ENCODE measurements around the gene TMEM258.

The TMEM258 gene

DNA sequence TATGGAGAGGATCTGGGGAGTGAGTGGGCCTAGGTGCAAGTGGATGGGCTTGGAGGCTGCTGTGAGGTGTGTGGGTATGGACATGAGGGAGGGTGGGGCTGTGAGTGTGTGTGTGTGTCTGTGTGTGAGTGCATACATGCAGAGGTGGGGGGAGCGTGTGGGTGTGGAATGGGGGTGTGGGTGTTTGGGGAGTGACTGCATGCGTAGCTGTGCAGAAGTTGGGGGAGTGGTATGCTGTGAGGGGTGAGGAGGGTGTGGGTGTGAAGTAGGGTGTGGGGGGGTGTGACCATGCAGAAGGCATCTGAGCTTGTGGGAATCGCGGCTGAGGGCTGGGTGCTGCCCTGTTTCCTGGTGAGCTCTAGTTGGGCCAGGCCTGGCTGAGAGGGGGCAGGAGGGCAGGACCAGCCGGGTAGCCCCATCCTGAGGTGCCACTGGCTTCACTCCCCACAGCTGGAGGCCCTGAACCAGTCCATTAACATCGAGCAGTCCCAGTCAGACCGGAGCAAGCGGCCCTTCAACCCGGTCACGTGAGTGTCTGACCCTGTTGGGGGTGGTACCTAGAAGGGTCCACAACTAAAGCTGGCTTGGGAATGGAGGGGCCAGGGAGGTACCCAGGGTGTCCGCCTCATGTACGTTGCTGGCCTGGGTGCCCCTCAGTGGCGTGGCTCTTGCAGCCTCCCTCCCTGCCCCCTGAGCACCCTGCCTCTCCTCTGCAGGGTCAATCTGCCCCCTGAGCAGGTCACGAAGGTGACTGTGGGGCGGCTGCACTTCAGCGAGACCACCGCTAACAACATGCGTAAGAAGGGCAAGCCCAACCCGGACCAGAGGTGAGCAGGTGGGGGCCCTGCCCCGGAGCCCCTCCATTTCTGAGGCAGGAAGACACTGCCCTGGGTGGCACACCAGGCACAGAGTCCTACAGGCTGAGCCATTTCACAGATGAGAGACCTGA lies 16.5 kb downstream of the TMEM258 start:
- no peak for DNase-seq (ENCODE audit: low spot score)

DNA sequence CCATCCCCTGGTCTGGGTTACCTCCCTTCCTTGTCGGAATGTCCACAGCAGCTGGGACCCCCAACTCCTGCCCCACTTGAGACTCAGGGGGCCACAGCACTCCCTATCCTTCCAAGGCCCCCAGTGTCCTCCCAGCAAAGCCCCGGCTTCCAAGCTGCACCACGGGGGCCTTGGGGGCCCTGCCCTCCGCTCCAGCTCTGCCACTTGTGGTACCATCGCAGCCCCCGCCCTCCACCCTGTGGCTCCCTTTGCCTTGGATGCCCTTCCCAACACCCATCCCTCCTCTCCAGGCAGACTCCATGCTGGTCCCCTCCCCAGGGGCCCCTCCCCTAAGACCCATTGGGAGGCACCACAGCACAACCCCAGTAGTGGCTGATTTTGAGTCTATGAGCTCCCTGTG lies 17.3 kb downstream of the TMEM258 start:
- no peak for DNase-seq (ENCODE audit: low spot score)

DNA sequence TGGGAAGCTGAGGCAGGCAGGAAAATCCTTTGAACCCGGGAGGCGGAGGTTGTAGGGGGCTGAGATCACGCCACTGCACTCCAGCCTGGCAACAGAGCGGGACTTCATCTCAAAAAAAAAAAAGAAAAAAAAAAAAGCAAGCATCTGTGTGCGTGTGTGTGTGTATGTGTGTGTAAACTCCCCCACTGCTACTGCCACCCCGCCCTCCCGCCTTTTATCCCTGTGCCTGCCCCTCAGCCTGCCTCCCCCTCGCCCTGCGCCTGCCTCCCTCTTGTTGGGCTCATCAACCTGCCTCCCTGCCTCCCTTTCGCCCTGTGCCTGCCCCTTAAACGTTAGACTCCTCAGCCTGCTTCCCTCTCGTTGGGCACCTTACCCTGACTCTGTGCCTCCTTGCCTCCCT lies 18.0 kb downstream of the TMEM258 start:
- no peak for DNase-seq (ENCODE audit: low spot score)

DNA sequence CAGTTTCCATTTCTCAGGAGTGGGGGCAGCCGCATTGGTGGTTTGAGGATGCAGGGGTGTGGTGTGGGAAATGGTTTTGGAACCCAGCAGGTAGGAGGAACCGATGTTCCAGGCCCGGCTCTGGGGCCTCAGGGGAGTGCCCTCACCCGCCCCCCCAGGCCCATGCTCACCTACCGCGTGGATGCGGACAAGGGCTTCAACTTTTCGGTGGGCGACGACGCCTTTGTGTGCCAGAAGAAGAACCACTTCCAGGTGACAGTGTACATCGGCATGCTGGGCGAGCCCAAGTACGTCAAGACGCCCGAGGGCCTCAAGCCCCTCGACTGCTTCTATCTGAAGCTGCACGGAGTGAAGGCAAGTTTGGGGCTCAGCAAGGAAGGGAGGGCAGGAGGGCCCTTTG lies 18.6 kb downstream of the TMEM258 start:
- DNase-seq (ENCODE audit: low spot score) = no peak

DNA sequence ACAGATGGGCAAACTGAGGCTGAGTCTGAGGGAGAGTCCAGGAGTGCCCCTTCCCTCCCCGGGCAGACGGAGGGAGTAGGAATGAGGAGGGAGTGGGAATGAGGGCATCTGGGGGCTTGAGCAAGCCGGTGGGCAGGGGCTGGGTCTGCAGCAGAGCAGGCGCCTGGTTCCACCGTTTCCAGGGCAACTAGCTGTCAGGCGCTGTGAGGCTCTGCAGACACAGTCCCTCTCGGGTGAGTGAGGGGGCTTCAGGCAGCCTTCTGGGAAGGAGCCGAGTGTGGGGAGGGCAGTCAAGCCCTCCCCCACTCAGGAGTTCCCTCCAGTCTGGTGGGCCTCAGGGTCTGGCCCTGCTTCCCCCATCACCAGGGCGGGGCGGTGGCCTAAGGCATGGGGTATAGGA lies 19.0 kb downstream of the TMEM258 start:
- no peak for DNase-seq (ENCODE audit: low spot score)

DNA sequence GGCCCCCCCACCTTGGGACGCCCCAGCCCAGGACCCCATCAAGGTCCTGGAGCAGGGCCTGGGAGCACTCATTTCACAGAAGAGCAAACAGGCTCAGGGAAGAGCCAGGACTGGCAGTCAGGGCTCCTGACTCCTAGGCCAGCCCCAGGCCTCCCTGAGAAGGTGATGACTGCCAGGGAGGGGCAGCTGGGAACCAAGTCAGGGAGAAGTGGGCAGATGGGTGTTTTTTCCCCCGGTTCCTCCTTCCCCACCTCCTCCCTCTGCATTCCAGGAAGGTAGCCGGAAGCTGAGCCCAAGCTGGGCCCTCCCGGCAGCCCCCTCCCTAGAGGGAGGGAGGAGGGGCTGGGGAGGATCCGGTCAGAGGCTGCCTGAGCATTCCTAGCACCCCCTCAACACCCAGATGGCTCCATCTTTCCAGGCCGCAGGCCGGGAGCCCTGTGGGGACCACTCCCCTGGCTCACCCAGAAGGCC lies 20.4 kb downstream of the TMEM258 start:
- no peak for DNase-seq (ENCODE audit: low spot score)

DNA sequence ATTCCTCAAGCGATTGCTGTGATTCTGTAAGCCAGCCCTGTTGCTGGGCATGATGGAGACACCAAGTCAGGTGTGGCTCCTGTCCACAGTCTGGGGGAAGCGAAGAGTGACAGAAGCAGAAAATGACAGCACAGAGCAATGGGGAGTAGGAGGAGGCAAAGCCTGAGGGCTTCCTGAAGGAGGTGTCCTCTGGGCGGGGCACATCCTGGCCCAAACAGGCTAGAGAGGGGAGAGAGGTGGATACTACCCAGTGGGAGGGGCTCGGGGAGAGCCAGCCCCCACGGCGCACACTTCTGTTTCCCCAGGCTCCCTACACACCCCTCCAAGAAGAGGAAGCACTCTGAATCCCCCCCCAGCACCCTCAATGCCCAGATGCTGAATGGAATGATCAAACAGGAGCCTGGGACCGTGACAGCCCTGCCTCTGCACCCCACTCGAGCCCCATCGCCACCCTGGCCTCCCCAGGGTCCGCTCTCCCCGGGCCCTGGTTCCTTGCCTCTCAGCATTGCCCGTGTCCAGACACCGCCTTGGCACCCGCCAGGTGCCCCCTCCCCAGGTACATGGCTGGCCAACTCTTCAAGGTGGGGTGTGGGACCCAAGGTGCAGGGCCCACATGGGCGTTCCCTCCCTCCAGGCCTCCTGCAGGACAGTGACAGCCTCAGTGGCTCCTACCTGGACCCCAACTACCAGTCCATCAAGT lies 21.1 kb downstream of the TMEM258 start:
- DNase-seq (ENCODE audit: low spot score) = no peak

DNA sequence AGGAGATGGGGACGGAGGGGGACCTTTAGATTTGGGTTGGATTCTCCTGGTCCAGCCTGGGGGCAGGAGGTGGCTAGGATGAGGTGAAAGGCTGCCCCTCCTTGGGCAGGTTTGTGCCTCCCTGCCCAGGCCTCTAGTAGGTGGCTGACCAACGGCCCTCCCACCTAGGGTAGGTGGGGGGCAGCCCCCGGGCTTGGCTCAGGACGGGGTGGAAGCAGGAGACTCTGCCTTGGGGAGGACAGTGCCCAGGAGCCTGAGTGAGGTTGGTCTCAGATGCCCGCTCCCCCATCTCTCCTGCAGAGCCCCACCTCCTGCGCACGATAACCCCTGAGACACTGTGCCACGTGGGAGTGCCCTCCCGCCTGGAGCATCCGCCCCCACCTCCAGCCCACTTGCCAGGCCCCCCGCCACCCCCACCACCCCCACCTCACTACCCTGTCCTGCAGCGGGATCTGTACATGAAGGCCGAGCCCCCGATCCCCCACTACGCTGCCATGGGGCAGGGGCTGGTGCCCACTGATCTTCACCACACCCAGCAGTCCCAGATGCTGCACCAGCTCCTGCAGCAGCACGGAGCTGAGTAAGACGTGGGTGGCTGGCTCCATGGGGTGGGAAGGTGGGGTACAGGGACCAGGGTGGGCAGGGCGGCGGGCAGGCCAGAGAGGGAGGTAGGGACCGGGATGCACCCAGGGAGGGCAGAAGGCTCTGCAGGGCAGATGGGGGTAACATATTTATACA lies 22.3 kb downstream of the TMEM258 start:
- DNase-seq (ENCODE audit: low spot score) = no peak

DNA sequence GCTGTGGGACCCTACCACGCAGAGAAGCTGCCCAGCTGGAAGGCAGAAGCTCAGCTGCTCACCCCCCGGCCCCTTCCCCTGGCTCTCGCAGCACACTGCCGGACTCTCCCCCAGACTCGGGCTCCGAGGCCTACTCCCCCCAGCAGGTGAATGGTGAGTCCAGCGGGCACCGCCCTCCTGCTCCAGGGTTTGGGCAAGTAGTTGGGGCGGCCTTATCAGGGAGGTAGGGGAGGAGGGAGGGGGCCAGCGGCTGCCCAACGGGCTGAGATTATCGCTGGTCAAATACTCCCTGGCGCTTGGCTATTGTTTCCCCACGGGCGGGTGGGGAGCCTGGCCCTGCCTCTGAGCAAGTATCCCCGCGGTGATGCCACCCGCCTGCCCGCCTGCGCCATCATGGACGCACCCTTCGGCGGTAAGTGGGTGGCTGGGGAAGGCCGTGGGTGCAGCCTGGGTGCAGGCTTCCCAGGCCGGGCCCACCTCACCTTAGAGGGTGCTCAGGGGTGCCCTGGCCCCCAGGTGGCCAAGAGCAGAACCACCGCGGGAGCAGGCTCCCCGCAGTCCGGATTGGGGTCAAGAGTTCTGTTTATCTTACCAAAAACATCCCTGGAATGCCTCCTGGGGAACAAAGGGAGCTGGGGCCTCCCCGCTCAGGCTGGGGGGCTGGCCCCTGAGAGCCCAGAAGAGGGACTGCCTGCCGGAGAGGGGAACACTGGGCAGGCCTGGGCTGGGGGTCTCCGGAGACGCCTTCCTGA lies 23.1 kb downstream of the TMEM258 start:
- no peak for DNase-seq (ENCODE audit: low spot score)

DNA sequence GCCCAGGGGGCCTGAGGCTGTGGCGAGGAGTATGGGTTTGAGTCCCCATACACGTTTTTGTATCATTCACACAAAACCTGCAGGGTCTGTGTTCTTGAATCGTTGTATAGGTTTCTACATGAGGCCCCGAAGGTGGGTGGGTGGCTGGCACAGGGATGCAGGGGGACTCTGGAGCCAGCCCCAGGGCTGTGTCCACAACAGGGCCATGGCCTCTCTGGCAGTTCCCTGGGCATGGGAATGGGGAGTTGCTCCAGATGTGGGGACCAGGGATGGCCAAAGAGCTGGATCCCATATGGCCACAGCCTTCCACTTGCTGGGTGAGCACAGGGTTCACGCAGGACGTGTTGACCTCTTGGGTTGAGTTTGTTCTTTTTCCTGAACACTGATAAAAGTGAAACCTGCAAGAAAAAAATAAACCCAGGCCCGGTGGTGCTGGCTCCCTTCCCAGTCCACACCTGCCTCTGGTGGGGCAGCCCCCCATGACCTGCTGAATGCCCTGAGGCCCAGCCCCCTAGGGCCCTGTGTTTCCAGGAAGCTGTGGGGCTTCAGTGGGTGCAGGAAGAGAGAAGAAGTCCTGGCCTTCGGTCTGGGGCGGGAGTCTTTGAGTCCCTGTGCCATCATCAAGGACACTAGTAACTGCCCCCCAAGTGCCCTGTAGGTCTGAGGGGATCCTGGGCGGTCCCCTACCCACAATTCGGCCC lies 23.9 kb downstream of the TMEM258 start:
- no peak for DNase-seq (ENCODE audit: low spot score)

DNA sequence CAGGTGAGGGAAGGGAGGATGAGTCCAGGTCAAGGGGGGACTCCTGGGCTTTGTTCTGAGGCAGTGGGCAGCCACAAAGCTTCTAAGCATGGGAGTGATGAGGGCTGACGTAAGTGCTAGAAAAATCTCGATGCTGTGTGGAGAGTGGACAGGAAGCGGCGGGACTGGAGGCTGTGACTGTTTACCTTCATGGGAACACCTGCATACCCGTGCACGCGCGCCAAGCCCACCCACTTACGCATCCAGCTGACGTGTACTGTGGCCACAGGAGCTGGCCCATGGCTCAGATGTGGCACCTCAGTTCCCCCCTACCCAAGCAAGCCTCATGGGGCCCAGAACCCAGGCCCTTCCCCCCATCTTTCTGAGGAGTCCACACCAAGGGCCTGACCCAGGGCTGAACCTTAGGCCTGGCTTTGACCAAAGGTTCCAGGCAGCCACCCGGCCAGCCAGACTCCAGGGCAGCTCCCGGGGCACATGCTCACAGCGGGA lies 26.0 kb downstream of the TMEM258 start:
- DNase-seq (ENCODE audit: low spot score) = no peak

DNA sequence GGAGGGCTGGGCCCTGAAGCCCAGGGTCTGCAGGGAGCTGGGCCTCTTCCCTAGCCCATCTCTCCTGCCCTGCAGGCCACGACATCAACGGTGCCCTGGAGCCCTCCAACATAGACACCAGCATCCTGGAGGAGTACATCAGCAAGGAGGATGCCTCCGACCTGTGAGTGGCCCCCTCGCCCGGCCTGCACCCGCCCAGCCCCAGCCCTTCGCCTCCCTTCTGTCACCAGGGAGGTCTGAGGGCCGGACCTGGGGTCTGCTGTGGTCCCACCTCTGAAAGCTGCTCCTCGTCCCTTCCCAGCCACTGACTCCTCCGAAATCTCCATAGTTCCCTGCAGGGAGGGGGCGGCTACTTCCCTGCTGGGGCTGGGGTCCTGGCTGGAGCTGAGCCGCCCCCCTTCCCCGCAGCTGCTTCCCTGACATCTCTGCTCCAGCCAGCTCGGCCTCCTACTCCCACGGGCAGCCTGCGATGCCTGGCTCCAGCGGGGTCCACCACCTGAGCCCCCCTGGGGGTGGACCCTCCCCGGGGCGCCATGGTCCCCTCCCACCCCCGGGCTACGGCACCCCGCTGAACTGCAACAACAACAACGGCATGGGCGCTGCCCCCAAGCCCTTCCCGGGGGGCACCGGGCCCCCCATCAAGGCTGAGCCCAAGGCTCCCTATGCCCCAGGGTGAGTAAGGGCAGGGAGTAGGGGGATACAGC lies 26.7 kb downstream of the TMEM258 start:
- DNase-seq (ENCODE audit: low spot score) = no peak

DNA sequence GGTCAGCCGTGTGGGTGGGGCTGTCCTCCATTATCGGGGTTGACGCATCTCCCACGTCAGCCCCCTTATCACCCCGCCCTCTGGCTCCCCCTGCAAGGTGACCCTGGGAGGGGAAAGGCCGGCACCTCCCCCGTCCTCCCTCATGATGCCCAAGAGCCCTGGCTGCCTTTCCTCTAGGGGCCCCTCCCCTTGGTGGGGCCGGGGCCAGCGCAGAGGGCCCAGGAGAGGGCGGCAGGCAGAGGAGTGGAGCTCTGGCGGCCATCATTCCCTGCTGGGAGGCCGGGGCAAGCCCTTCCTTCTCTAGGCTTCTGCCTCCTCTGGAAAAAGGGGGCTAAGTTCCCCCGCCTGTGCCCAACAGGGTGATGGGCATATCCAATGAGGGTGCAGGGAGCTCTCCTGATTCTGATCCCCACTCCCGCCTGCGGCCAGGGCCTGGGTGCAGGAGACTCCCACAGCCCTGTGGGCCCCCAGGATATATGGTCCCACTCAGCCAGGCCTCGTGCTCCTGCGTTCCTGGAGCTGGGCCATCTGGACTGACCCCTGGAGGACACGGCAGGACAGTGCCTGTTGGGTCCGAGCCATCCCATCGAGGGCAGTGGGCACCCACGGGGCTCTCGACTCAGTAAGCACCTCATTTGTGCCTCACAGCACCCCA lies 27.7 kb downstream of the TMEM258 start:
- no peak for DNase-seq (ENCODE audit: low spot score)

DNA sequence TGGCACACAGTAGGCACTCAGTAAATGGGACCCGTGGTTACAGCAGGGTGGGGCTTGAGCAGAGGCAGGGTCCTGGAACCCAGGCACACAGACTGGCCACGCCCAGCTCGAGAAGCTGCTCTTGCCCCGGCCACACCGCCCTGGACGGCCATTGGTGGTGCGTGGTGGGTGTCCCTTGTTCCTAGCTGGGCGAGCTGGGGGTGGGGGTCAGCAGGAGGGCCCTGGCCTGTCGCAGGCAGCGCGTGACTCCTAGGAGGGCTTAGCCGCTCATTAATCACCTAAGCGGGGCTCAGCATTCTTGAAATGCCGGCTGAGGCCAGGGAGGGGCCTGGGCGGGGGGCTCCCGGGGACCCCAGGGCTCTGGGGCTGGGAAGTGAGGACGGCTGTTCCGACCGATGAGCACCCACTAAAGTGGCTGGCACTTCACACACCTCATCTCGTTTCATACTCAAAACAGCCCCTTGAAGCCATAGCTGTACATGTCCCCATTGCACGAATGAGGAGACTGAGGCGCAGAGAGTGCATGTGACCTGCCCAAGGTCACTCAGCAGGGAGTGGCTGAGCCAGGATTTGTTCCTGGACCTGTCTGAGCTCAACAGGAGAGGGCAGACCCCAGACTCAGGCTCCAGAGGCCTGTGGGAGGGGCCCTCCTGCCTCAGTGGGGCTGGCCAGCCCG lies 28.3 kb downstream of the TMEM258 start:
- no peak for DNase-seq (ENCODE audit: low spot score)

DNA sequence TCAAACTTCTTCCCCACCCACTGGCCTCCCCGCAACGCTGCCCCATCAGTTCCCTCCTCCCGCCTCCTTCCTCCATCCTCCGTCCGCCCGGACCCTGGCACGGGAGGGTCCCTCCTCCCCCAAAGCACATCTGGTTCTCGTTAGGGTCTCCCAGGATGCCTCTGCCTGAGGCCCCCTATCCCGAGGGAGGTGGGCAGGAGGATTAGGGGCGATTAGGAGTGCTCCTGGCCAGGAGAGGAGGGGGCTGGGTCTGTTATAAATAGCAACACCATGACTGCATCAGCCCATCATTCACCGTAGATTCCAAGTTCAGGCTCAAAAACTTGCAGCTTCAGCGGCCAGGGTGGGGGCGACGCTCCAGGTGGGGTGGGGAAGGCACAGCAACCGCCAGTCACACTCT lies 29.6 kb downstream of the TMEM258 start:
- no peak for DNase-seq (ENCODE audit: low spot score)

DNA sequence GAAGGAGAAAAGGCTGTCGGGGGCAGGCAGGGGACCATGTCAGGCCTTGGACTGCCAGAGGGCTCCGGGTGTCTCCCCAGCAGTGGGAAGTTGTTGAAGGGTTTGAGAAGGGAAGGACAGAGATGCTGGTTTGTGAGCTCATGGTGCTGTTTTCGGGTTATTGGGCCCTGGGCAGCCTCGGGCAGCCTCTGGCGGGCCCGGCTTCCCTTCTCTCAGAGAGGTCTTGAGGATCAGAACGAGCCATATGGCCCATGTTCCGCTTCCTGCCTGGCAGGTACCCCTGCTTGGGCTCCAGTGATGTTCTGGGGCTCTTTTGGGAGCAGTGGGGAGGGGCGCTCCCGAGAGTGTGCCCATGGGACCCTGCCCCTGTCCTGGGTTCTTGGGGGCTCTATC lies 30.2 kb downstream of the TMEM258 start:
- no peak for DNase-seq (ENCODE audit: low spot score)

DNA sequence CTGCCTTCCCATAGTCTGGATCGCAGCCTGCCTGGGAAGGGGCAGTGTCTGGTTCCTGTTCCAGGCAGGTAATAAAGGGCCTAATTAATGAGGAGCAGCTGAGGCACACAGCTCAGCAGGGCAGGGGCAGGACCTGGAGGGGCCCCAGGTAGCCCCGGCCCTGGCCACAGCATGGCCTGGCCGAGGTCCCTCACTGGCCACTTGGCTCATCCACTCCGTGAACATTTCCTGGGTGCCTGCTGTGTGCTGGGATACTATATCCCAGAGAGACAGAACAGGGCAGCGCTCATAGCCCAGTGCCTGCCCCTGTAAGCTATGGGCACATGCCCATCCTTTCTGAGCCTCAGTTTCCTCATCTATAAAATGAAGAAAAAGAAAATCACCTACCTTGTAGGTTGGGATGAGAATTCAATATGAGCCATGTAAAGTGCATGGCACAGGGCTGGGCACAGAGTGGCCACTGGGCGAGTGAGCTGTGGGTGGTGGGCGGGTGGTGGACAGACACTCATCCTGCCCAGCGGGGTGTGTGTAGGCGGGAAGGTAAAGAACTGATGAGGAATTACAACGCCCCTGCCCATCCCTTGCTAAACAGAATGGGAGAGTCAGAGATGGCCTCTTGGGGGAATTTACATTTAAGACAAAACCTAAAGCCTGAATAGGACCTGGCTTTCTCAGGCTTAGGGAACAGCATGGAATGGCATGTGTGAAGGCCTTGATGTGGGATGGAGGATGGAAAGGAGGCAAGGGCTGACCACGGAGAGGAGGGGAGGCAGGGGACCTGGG lies 30.8 kb downstream of the TMEM258 start:
- no peak for DNase-seq (ENCODE audit: low spot score)

DNA sequence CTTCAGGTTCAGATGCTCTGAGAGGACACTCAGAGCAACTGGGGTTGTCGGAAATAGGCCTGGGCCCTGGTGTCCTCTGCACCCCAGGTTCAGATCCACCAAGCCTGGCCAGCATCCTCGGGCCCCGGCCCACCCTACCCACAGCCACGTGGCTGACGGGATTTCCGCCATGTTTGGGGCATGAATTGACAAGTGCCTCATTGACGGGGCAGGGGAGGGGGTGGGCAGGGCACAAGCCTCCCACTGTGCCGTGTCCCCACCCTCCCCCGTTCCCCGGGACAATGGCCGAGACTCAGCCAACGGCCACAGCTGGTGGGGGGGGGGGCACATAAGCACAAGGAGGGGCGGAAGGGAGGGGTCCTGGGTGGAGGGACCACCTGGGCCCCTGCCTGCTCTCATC lies 31.5 kb downstream of the TMEM258 start:
- DNase-seq (ENCODE audit: low spot score) = no peak

All from LoVo (cell line).